ENCODE results near the gene SIGLECL1. TPM values are rescaled to one million over a fixed set of nuclear protein-coding genes. Genes with fewer than 3 reads are reported as not detected.

Gene SIGLECL1
- total RNA-seq, 1 experiment from 2014 or later: not detected

DNA sequence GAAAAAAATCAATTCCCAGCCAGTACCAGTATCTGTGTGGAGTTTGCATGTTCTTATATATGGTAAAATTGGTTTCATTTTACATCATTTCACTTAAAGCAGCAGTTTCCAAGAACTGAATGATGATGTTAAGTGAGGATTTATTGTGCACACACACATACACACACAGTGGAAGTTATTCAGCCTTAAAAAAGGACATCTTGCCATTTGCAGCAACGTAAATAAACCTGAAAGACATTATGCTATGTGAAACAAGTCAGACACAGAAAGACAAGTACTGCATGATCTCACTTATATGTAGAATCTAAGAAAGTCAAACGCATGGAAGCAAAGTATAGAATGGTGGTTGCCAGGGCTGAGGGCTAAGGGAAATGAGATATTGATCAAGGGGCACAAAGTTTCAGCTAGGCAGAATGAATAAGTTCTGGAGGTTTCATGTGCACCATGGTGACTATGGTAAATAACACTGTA, 5.3 kb downstream of the SIGLECL1 start:
- Histone ChIP-seq H2BK15ac (ENCODE audit: low read depth, low read length) (no peak overlapping the region), H4K20me1 (ENCODE audit: control insufficient read depth, insufficient read depth, insufficient read length) (no peaks in the 10 kb centered on the region), H2AK5ac (ENCODE audit: insufficient read length, low read length) (no peak overlapping the region), H2BK20ac (ENCODE audit: low read depth, low read length, poor library complexity, severe bottlenecking) (no peak overlapping the region), H3K27ac (ENCODE audit: insufficient read length, low read depth, low read length) (no peak overlapping the region), H3K27me3 (ENCODE audit: insufficient read depth, low read length) (no peaks in the 10 kb centered on the region), H3K23ac (ENCODE audit: insufficient read length, low read depth, low read length) (no peak overlapping the region), H2AFZ (ENCODE audit: low read length) (no peak overlapping the region), H4K5ac (ENCODE audit: insufficient read length, low read depth, low read length) (no peak overlapping the region), H2BK12ac (ENCODE audit: insufficient read length, low read depth, low read length) (no peak overlapping the region), H2BK120ac (ENCODE audit: low read depth, low read length, poor library complexity, severe bottlenecking) (no peak overlapping the region), H3K9ac (ENCODE audit: extremely low read depth, insufficient read length, low read length) (no peak overlapping the region), H3K56ac (ENCODE audit: insufficient read length, low read depth, low read length) (no peak overlapping the region), H3K4me2 (ENCODE audit: insufficient read depth, insufficient read length, low read length) (no peak overlapping the region), H3K79me1 (ENCODE audit: insufficient read depth, low read depth, low read length, poor library complexity, severe bottlenecking) (no peaks in the 10 kb centered on the region), H3K9me3 (ENCODE audit: control insufficient read depth, low read depth, low read length) (no peaks in the 10 kb centered on the region), H4K91ac (ENCODE audit: insufficient read length, low read depth, low read length) (no peak overlapping the region), H4K8ac (replicated peaks; ENCODE audit: insufficient read length, low read depth, low read length) (no peak overlapping the region), H3K18ac (ENCODE audit: insufficient read length, low read depth, low read length) (no peak overlapping the region), H3K79me2 (ENCODE audit: insufficient read depth, low read length) (no peaks in the 10 kb centered on the region), H2BK5ac (ENCODE audit: insufficient read length, low read length) (no peak overlapping the region), H3K4ac (ENCODE audit: low read depth, low read length) (no peak overlapping the region), H3K4me1 (ENCODE audit: insufficient read depth, low read length) (peaks cover 2% of the 10 kb centered on the region; the same call in 1 of the 2 replicates), H3K23me2 (ENCODE audit: insufficient read length, low read depth, low read length, poor library complexity, severe bottlenecking) (no peaks in the 10 kb centered on the region), H3T11ph (ENCODE audit: low read length) (no peak overlapping the region), H3K14ac (ENCODE audit: insufficient read depth, low read length) (no peak overlapping the region)
- Mint-ChIP-seq H3K4me3 (no peak overlapping the region), H3K4me1 (peaks cover 12 to 14% of the 10 kb centered on the region in 2 experiments), H3K9me3 (peaks cover 4 to 16% of the 10 kb centered on the region in 2 experiments; a peak in 4 of 5 replicates), H3K27me3 (ENCODE audit: low read depth) (no peaks in the 10 kb centered on the region), H3K36me3 (ENCODE audit: insufficient read depth in 1 of 3, low read depth in 3 of 3) (peaks cover 0 to 4% (median 0%) of the 10 kb centered on the region in 3 experiments; a peak in 2 of 7 replicates), H3K27ac (no peak overlapping the region)
- DNase-seq: no peak
- WGBS (ENCODE audit: extremely low coverage, insufficient read length, low lambda C conversion rate): no CpG with 5 or more reads among the region's 2 CpGs
- TF ChIP-seq, protein P1, sequence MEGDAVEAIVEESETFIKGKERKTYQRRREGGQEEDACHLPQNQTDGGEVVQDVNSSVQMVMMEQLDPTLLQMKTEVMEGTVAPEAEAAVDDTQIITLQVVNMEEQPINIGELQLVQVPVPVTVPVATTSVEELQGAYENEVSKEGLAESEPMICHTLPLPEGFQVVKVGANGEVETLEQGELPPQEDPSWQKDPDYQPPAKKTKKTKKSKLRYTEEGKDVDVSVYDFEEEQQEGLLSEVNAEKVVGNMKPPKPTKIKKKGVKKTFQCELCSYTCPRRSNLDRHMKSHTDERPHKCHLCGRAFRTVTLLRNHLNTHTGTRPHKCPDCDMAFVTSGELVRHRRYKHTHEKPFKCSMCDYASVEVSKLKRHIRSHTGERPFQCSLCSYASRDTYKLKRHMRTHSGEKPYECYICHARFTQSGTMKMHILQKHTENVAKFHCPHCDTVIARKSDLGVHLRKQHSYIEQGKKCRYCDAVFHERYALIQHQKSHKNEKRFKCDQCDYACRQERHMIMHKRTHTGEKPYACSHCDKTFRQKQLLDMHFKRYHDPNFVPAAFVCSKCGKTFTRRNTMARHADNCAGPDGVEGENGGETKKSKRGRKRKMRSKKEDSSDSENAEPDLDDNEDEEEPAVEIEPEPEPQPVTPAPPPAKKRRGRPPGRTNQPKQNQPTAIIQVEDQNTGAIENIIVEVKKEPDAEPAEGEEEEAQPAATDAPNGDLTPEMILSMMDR (conservative IDR thresholded peaks at IDR 0.05): no peak

All from H9 (cell line).